ENCODE measurements around the gene FABP1.

Gene FABP1

DNA sequence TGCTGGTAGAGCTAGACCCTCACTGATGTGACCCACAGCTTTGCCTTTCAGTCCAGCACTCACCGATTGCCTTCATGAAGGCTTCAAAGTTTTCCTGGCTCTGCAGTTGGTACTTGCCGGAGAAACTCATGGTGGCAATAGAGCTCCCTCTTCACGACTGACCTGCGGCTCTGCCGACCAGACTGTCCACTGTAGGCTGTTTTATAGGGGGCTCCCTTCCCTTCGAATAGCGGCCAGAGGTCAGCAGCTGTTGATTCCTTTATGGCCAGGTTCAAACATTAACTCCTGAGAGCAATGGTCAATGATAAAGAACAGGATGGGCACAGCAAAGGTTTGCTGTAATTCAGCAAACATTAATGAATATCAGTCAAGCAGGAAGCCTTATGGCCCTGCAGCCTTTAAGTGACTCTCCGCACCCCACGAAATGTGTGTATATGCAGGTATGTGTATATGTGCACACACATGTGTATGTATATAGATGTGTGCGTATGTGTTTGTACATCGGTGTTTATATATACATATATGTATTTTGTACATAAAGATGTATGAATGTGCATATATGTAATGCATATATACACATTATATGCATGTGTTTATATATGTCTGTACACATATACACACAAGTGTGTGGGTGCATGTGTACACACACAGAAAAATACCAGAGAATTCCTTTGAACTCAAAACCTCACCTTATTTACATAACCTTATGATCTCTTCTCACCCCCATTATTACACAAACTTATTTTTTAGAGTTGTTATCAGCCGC is at the start of gene FABP1:
FABP1 (minus strand) TSS at position 175 of the 766 bp plus-strand sequence; CDS start at position 130, 45 bp downstream.
- no peak for DNase-seq

DNA sequence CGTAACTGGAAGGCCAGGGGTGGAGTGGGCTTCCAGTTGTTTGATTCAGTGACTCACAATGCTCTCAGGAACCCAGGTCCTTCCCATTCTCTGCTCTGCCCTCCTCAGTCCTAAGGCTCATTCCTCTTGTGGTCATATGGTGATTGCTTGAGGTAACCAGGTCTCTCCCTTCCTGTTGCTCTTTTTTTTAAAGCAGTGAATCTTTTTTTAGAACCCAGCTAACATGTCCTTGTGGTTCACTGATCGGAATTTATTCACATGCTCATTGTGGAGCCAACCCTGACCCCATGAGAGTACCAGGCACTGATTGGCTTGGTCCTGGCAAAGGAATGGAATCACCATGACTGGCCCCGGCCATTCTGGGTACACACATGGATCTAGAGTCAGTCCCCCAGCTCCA is 49.7 kb upstream of the FABP1 start:
- DNase-seq: no peak

DNA sequence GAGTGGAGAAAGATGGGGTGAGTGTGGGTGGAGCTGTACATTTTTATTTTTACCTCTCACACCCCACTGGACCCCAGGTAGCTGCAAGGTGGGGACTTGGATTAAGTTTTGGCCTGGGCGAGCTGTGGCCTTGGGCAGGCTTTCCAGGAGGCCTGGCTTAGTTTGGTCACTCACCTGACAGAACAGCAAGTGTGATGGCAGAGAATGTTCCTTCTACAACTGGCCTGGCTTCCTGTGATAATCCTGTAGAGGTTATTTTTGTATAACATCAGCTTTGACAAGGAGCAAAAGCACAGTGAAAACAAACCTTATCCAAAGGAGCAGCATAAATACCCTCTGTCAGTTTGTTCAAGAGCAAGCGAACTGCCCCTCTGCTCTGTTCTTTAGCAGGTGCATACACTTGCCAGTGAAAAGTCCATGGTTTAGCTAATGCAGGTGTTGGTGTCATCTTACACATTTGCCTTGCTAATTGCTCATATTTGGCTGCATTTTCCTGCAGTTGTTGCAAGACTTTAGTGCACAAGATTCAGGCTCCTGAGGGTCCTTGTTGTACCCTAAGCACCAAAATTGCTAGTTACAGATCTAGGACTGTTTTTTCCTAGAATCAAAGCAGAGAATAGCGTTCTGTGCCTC is 48.6 kb upstream of the FABP1 start:
- no peak for DNase-seq

DNA sequence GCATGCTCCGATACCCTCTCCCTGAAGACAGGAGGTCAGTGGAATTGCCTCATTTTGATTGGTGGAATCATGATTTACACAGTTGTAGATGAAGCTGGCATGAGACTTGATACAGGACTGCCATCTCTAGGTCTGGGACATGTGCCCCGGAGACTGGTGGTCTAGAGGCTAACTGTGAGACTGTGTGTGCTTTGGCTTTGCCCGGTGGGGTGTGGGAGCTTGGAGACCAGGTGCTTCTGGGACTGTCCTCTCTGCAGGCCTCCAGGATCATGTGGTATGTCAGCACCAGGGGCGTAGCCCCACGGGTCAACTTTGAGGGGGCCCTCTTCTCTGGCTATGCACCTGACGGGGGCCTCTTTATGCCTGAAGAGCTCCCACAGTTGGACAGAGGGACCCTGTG is 45.0 kb upstream of the FABP1 start:
- no peak for DNase-seq

DNA sequence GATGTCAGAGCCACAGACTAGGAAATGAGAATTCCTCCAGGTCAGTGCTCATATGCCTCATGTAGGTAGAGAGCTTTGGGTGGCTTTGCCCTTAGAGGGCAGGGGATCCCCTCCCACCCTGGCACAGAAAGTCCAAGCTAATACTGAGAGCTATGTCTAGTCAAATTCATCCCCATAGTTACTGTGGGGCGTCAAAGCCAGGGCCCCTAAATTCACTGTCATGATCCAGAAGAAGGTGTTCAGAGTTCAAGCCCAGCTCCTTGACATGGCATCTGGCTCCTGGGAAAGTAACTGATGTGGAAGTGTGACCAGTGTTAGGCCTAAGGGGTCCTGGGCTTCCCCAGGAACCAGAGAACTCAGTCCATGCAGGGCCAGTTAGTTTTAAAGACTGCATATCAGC is 44.1 kb upstream of the FABP1 start:
- DNase-seq: no peak

DNA sequence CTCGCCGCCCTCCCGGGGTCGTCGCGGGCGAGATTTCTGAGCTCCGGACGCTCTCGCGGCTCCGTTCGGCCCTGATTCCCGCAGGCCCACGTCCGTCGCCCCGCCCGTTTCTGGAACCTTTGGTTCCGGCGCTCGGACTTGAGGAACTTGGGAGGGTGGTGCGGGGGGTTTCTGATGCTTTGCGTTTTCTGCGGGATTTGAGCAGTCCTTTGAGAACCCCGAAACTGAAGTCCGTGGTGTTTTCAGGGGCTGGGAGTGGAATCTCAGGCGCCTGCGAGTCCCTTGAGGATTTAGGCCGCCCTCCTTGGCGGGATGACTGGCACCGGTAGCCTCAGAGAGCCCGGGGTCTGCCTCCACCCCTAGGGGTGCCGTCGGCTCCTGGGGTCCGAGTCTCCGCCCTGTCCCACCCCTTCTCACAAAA is 42.6 kb upstream of the FABP1 start:
- peak; percentile 46 for DNase-seq

DNA sequence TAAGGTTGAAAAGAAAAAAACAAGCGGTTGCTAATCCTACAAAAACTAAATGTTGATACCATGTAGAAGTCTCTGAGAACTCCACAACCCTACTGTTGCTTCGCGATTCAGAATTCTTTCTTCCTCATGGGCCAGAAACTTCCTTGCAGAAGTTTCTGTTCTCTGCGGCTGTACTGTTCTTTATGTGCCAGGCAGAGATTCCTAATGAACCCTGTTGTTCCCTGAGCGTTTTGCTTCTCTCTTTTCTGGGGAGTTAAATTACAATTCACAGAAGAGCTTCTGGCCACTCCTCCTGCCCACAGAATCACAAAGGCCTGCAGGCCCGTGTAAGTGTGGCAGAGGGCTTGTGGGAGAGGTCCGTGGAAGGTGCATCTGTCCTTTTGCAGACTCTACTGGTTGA is 40.5 kb upstream of the FABP1 start:
- peak; percentile 25 for DNase-seq

DNA sequence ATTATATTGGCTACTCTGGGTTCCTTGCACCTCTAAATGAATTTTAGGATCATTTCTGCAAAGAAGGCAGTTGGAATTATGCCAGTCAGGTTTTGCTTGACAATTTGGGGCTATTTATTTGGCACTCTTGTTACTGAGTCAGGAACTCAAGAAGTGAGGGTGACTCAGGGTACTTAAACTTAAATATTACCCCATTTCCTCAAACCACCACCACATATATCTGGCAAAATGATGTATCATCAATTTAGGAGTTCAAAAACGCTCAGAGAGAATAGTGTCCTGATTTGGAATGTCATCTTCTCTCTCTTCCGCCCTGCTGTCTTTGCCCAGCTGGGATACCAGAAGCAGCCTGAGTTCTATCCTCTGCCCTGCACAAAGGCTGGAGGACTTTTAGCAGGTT is 39.9 kb upstream of the FABP1 start:
- DNase-seq: peak; percentile 40

DNA sequence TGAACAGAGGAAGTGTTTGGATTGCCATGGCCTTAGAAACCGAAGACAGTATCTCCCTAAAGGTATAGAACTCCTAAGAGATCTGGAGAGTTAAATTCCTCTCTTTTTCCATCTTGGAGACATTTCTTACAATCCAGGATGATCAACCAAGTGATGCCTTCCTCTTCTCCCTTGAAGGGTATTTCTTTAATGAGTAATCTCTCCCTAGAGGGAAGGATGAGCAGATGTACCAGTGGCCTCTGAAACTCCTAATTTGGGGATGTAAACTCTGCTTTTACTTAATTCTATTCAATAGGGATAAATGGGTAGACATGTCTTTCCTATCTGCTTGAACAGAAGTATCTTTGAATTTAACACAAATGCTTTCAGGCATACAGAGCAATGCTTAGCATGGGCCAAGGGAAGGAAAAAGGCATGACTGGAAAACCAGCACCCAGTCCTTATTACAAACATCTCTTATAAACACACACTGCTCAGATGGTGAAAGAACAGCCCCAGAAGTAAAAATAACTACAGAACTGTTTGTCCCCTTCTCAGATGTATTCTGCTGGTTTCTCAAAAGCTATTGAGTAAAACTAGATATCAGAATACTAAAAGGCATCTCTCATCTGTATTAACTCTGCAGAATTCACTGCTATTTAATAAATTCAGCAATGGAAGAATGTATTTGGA is 37.6 kb upstream of the FABP1 start:
- no peak for DNase-seq

DNA sequence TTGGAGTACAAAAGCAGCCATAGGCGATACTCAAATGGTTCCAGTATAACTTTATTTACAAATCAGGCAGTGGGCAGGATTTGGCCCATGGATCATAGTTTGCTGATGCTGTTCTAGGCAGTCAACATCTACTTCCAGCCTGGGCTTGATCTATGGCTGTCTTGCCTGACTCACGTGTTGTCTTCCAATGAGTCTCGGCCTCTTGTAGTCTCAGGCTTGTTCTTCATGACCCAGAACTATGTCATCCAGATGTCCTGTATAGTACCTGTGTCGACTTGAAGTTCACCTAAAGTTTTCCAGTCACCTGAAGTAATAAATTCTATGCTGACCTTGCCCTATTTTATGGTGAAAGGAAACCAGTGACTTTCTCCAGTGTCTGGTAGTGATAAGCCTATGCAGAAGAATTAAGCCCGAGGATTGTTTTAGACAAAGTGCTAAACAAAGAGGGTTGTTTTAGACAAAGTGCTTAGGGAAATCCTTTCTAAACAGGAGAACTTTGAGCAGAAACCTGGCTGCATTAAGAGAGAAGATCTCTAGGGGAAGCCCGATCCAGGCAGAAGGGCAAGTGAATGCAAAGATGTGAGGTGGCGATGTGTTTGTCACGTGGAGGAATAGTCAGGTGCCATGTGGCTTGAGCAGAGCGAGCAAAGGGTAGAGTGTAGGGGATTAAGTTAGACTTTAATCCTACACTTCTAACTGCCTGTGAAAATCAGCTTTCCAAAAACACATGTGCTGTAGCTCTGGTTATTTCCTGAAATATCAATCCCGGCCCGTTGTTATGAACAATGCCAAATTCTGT is 33.8 kb upstream of the FABP1 start:
- no peak for DNase-seq

DNA sequence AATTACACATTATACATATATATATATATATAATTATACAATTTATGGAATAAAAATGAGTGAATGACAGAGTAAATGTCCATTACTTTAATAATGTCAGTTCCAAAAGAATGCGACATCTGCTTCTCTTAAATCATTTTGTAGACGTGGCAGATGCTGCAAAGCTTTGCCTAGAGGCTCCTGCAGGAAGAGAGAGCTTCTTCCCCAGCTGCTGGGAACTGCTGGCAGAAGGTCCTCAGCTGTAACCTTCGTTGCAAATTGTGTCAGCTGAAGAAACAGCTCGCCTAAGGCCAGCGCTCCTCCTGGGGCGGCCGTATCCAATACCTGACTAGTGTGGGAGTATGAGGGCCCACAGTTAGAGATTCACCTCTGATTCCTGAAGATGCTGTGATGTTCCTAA is 32.7 kb upstream of the FABP1 start:
- no peak for DNase-seq

DNA sequence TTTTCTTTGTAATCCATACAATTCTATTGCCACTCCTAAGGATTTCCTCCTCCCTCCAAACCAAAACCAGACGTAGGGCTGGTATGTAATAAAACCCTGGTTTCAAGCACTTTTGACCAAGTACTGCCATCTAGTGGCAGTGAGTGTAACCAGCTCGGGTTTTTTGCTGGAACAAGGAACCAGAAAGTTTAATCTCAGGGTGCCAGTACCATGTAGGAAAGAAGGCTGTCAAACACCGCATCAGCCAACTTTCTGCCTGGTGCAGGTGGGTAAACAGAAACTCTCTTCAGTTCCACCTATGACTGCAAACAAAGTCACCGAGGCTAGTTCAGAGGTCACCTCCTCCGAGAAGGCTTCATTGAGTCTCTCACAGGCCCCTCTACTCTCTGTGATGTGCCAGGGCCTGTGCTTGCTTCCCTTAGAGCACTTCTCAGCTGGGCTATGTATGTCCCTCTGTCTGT is 32.1 kb upstream of the FABP1 start:
- DNase-seq: peak; percentile 82

DNA sequence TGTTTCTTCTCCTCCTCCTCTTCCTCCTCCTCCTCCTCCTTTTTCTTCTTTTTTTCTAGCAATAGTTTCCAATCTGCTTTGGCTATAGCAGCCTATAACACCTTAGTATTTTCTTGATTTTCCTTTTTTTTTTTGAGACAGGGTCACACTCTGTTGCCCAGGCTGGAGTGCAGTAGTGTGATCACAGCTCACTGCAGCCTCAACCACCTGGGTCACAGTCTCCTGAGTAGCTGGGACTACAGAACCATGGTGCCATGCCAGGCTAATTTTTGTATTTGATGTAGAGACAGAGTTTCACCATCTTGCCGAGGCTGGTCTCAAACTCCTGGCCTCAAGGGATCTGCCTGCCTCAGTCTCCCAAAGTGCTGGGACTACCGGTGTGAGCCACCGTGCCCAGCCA is 31.6 kb upstream of the FABP1 start:
- no peak for DNase-seq

DNA sequence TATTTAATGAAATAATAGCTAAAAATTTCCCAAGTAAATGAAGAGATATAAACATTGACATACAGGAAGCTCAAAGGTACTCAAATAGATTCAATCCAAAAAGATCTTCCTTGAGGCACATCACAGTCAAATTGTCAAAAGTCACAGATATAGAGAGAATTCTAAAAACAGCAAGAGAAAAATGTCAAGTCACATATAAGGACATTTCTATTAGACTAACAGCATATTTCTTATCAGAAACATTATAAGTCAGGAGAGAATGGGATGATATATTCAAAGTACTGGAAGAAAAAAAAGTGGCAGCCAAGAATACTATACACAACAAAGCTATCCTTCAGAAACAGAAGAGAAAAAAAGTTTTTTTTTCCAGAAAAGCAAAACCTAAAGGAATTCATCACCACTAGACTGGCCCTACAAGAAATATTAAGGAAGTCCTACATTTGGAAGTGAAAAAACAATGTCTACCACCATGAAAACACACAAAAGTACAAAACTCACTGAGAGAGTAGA is 21.1 kb upstream of the FABP1 start:
- DNase-seq: no peak

DNA sequence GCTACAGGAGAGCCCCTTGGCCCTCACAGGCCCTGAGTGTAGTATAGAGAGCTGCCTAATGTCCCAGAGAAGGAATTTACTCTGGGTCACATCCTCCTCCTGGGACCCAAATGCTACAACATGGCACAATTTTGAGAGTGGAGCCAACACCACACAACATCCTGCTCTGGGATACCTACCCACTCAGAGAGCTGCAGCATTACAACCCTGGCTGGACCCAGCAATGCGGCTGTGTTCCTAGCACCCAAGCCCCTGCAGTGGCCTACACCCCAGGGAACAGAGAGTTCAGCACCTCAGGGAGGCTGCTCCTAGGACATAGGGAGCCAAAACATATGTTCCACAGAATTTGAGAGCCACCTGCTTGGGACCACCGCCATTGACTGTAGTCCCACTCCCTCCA is 19.3 kb upstream of the FABP1 start:
- DNase-seq: no peak

DNA sequence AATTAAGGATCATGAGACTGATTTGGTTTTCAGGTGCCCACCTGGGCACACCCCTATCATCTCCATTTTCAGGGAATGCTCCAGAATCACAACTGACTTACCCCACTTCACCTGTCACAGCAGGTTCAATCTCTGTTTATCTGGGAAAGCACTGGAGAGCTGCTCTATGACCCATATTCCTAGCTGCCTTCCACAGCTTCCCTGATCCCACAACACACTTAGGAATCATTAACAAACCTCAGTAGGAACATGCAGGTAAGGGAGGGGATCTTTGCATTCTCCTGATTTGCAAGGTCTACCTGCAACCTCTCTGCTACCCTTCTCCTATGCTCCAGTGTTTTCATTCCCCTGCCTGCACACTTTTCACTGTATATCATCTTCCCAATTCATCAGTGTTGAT is 18.7 kb upstream of the FABP1 start:
- DNase-seq: no peak

DNA sequence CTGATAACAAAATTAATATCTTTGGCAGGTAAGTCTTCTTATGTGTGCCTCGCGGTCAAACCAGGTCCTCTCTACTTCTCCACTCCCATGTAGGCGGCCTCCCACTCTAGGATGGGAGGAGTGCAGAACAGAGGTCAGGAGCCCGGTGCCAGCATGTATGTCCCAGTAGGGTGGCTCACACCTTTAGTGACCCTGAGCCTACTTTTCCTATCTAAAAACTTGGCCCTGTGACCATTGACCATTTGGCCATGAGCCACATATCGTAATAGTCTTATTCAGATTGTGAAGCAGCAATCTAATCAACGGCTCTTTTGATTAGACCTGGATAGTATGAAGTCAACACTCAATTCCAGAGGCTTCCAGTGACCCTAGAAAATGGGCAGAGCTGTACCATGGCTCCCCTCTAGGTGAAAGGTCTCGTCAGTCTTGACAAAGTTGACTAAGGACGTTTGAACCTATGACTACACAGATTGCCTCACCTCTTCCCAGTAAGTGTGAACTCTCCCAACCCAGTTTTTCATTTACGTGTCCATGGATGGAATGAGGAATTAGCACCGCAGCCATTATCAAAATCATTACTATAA is 17.1 kb upstream of the FABP1 start:
- DNase-seq: no peak

DNA sequence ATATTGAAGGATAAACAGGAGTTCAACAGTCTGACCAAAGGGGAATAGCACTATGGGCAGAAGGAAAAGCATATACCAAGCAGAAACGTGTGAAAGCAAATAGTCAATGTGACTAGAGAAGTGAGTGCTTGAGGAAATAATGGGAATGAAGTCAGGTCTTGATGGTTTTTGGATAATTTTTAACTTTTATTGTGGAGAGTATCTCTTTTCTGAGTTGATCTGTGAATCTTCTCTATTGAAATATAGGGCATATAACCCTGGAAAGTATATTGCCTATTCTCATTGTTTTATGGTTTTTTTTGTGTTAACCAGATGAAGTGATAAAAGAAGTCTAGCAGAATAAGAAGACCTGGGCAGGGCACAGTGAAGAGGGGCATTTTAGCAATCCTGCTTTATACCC is 16.4 kb upstream of the FABP1 start:
- DNase-seq: no peak

DNA sequence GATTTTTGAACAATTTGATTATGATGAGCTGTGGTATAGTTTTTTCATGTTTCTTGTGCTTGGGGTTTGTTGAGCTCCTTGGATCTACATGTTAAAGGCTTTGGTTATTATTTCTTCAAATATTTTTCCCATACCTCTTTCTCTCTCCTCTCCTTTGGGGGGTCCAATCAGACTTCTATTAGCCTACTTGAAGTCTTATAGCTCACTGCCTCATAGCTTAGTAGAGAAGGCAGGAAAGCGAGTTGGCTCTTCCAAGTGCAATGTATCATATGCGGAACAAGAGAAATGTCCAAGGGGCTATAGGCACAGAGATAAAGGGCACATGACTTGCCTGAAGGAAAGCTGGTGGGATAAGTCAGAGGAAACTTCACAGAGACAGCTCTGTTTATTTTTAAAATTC is 14.1 kb upstream of the FABP1 start:
- DNase-seq: no peak

DNA sequence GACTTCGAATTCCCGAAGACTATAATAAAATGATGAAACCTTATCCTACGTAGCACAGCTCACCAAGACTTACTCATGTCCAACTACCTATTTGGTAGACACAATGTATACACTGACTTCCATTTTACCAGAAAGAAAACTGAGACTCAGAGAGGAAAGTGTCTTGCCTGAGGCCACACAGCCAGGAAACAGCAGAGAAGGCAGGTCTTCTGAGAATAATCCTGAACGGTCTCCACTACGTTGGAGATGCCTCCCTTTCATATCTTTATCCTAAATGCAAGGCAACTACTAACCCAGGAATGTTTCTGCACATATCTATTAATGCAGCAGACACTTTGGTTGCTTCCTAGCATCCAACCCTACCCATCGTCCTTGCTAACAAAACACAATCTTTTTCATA is 11.9 kb upstream of the FABP1 start:
- DNase-seq: no peak

DNA sequence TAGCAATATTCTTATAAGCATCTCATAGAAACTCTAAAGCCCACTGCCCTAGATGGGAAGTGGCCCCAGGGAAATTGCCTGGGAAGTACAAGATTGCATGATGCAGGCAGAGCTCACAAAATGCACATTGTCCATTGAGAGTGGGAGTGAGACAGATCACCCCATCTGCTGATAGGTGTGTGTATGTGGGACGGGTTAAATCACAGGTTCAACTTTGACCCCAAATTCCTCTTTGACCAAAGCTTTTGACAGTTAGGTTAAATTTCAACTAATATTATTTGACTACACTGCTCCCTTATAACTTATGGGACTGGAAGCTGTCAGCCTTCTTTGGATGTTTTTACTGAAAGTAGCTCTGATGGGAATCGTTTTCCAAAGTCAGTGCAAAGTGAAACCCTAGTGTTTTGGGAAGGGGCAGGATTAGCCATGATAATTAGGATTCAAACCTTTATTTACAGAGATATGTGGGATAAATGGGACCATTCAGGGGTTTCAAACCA is 11.4 kb upstream of the FABP1 start:
- no peak for DNase-seq

DNA sequence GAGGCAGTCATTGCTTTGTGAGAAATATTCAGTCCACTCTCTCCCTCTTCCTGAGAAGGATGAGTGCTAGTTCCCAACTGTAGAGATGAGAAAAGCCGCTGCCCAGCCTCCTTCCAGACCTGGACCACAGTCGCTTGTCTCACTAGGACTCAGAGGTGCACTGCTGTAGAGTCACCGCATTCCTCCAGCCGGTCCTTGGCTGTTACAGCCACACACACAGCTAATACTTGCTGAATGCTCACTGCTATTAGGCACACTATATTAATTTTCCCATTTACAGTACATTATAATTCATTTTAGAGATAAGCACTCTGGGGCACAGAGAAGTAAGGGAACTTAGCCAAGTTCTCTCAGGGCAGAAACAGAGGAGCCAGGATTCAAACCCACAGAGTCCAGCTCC is 10.0 kb upstream of the FABP1 start:
- no peak for DNase-seq

DNA sequence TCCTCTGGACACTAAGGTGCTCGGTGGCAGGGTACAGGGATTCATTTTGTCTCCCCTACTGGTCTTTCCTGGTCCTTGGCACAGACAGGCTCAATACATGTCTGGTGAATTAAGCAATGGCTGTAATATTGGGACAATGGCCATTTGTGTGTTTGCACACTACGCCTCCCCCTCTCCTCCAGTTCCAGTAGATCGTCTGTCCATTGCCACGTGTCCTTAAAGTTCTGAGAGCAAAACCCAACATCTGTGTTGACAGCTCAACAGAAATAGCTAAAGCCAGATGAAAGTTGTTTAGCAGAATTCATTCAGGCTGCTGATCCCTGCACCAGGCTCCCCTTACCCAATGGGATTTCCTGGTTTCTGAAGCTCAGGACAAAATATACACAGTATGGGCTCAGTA is 9.0 kb upstream of the FABP1 start:
- no peak for DNase-seq

All from suppressor macrophage treated with lipopolysaccharide for 4 hours (primary cell).